Measurements from ENCODE around the gene EVX1. TPM values are rescaled to one million over a fixed set of nuclear protein-coding genes. Genes with fewer than 3 reads are reported as not detected.

The EVX1 gene
- total RNA-seq, 2 donors from 2014 or later: not detected

DNA sequence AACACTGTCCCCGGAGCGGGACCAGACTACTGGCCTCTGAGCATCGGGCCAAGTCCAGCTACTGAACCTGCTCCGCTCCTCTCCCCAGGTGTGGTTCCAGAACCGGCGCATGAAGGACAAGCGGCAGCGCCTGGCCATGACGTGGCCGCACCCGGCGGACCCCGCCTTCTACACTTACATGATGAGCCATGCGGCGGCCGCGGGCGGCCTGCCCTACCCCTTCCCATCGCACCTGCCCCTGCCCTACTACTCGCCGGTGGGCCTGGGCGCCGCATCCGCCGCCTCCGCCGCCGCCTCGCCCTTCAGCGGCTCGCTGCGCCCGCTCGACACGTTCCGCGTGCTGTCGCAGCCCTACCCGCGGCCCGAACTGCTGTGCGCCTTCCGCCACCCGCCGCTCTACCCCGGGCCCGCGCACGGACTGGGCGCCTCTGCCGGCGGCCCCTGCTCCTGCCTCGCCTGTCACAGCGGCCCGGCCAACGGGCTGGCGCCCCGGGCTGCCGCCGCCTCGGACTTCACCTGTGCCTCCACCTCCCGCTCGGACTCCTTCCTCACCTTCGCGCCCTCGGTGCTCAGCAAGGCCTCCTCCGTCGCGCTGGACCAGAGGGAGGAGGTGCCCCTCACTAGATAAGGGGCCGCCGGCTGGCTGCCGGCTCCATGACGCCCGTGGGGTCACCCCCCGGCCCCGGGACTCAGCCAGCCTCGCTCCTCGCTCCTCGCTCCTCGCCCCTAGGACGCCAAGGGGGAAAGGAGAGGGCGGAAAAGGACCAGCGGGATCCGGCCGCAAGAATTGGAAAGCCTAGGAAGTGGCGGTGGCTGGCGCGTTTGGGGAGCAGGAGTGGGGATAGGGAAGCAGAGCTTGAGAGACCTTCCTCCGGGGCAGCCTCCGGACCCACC, 3.4 kb downstream of the EVX1 start:
- H3K27ac ChIP-seq: no peak overlapping the region
- H3K9me3 ChIP-seq: no peaks in the 10 kb centered on the region
- H3K36me3 ChIP-seq (replicated peaks in 1 of 2; ENCODE audit: insufficient read depth in 1 of 2, low read depth in 2 of 2): no peaks in the 10 kb centered on the region
- H3K4me3 ChIP-seq: no peak overlapping the region
- TF ChIP-seq POLR2A (IDR thresholded peaks at IDR 0.05): no peak
- TF ChIP-seq, protein P1, sequence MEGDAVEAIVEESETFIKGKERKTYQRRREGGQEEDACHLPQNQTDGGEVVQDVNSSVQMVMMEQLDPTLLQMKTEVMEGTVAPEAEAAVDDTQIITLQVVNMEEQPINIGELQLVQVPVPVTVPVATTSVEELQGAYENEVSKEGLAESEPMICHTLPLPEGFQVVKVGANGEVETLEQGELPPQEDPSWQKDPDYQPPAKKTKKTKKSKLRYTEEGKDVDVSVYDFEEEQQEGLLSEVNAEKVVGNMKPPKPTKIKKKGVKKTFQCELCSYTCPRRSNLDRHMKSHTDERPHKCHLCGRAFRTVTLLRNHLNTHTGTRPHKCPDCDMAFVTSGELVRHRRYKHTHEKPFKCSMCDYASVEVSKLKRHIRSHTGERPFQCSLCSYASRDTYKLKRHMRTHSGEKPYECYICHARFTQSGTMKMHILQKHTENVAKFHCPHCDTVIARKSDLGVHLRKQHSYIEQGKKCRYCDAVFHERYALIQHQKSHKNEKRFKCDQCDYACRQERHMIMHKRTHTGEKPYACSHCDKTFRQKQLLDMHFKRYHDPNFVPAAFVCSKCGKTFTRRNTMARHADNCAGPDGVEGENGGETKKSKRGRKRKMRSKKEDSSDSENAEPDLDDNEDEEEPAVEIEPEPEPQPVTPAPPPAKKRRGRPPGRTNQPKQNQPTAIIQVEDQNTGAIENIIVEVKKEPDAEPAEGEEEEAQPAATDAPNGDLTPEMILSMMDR (IDR thresholded peaks at IDR 0.05): no peak
- peak in 2 of 4 donors; percentile 13 to 34 for DNase-seq
- H3K27me3 ChIP-seq: peaks cover 0 to 75% of the 10 kb centered on the region in 2 donors
- WGBS, 2 donors: 5 to 8% methylated on average over 44 to 90 of the region's 90 CpGs
- H3K4me1 ChIP-seq: peaks cover 33% of the 10 kb centered on the region
- ATAC-seq: peak; percentile 34
- intact Hi-C loops (cut with DNase I): no loop called here

DNA sequence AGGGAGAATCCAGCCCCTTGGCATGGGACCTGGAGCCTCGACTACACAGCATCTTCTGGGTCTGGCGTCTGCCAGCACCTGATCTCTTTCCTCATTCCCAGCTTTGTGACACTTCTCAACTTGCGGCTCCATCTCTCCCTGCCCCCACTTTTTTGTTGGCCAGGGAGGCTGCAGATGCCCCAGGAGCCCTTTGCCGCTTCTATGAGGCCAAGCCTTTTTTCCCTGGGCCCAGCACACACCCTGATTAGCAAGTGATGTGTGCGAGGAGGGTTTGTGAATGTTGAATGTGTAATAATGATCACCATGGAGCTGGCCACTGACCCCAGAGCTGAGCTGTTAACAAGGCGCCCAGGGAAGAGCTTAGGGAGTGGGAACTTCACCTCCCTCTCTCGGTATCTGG, 4.4 kb downstream of the EVX1 start:
- no peak overlapping the region for H3K27ac ChIP-seq
- H3K4me3 ChIP-seq: no peak overlapping the region
- ATAC-seq (no peak), DNase-seq (no peak)
- peaks cover 0 to 75% of the 10 kb centered on the region in 2 donors for H3K27me3 ChIP-seq
- intact Hi-C loops (cut with DNase I): no loop called here
- TF ChIP-seq, protein P1 (IDR thresholded peaks at IDR 0.05): no peak
- TF ChIP-seq POLR2A (IDR thresholded peaks at IDR 0.05): no peak
- peaks cover 42% of the 10 kb centered on the region for H3K4me1 ChIP-seq
- H3K36me3 ChIP-seq (replicated peaks in 1 of 2; ENCODE audit: insufficient read depth in 1 of 2, low read depth in 2 of 2): no peaks in the 10 kb centered on the region
- no peaks in the 10 kb centered on the region for H3K9me3 ChIP-seq
- WGBS, 2 donors: 58 to 62% methylated on average over 7 of the region's 7 CpGs

DNA sequence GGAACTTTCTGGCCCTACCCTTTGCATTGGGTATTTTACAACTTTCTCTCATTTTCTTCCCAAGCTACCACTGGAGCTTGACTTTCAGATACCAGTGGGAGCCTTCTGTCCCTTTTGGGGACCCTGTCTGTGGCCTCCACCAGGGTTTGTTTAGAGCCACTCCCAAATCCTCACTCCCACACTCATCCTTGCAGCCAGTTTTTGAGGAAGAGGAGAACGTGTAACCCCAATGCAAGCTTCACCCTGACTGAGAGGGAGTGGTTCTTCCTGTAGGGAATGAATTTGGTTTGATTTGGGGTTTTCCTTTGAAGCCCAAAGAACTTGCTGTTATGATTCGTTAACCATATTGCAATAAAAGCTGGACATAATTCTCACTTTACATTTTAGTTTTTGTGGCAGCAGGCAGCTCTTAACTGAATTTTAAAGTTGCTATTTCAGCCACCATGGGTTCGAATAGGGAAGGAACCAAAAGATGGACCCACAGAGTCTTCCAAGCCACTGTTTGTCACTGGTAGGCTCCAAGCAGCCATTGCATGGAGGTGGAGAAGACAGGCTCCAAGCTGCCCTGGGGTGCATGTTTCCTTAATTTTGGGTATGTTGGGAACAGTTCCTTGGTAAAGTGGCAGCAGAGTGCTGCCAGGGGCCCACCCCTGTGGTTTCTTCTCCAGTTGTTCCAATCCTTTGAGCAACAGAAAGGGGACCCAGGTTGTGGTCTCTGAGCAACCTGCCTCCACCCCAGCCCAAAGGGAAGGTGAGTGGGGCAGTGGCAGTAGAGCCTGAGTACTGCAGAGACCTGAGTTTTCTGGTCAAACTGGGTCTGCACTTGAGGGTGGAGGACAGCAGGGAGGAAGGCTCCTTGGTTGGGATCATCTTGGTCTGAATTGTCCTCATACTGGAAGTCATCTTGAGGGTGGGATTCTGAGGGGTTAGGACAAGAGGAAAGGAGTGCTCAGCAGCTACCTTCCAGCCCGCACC, 5.1 kb downstream of the EVX1 start:
- DNase-seq (no peak), ATAC-seq (no peak)
- intact Hi-C loops (cut with DNase I): no loop called here
- Histone ChIP-seq H3K27ac (no peak overlapping the region), H3K27me3 (peaks cover 0 to 70% of the 10 kb centered on the region in 2 donors), H3K36me3 (replicated peaks in 1 of 2; ENCODE audit: insufficient read depth in 1 of 2, low read depth in 2 of 2) (no peaks in the 10 kb centered on the region), H3K4me3 (no peak overlapping the region), H3K4me1 (peaks cover 40% of the 10 kb centered on the region), H3K9me3 (no peaks in the 10 kb centered on the region)
- TF ChIP-seq POLR2A (IDR thresholded peaks at IDR 0.05): no peak
- TF ChIP-seq, protein P1 (IDR thresholded peaks at IDR 0.05): no peak
- 41 to 51% methylated on average over 3 to 4 of the region's 4 CpGs for WGBS, 2 donors

DNA sequence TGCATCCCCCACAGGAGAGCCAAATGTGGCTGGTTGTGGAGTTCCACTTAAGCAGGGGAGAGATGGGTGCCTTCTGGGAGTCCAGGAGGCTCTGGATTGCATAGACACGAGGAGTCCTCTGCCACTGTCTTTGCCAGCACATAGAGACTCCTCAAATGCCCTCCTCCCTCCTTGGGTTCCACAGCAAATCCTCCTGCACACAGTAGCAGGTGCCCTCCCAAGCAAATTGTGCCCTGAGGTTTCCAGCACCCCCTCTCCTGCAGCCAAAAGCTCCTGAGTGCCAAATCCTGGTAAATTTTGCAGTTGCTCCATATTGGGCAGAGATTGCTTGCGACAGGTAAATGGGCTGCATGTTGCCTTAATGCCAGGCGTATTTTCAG, 5.8 kb downstream of the EVX1 start:
- intact Hi-C loops (cut with DNase I): no loop called here

More for the DNA sequence above, 5.8 kb downstream of the EVX1 start:
- Histone ChIP-seq H3K36me3 (replicated peaks in 1 of 2; ENCODE audit: insufficient read depth in 1 of 2, low read depth in 2 of 2) (no peaks in the 10 kb centered on the region), H3K4me3 (no peak overlapping the region), H3K4me1 (peaks cover 33% of the 10 kb centered on the region), H3K27ac (no peak overlapping the region), H3K27me3 (peaks cover 0 to 63% of the 10 kb centered on the region in 2 donors), H3K9me3 (no peaks in the 10 kb centered on the region)
- ATAC-seq (no peak), DNase-seq (no peak)
- WGBS, 2 donors: 50 to 58% methylated on average over 3 of the region's 3 CpGs
- TF ChIP-seq, protein P1 (IDR thresholded peaks at IDR 0.05): no peak
- TF ChIP-seq POLR2A (IDR thresholded peaks at IDR 0.05): no peak

Measured in body of pancreas (tissue), 4 donors.